ENCODE results near the gene RPP21. TPM values are rescaled to one million over a fixed set of nuclear protein-coding genes. Genes with fewer than 3 reads are reported as not detected.

The RPP21 gene
- total and polyA plus RNA-seq, 10 of the 15 experiments (the other 5 are each of a cell fraction or from before 2014, with no cell fraction given), result 14.3 to 94.6 (median 42.1) TPM

DNA sequence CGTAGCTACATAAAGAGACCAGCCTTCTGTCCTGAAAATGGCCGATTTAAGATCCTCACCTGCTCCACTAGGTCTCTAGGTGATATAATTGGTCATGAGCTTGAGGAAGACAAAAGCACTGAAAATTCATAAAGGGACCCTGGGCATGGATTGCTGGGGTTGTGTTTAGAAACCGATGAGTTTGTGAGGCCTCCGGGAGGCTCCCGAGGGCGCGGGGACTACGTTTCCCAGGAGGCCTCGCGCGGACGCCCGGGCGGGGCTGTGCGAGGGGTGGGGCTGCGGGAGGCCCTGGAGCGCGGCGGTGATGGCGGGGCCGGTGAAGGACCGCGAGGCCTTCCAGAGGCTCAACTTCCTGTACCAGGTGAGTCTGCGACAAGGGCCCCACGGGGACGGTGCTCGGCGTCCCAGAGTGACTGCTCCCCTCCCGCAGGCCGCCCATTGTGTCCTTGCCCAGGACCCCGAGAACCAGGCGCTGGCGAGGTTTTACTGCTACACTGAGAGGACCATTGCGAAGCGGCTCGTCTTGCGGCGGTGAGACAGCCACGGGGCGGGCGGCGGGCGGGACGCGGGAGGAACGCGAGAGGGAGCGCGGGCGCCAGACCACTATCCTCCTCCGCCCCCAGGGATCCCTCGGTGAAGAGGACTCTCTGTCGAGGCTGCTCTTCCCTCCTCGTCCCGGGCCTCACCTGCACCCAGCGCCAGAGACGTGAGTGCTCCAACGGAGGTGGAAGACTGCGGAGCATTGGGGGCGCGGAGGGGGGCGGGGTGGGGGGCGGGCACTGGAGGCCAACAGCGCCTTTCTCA is at the start of gene RPP21 (continued):
- TF ChIP-seq, protein P1, sequence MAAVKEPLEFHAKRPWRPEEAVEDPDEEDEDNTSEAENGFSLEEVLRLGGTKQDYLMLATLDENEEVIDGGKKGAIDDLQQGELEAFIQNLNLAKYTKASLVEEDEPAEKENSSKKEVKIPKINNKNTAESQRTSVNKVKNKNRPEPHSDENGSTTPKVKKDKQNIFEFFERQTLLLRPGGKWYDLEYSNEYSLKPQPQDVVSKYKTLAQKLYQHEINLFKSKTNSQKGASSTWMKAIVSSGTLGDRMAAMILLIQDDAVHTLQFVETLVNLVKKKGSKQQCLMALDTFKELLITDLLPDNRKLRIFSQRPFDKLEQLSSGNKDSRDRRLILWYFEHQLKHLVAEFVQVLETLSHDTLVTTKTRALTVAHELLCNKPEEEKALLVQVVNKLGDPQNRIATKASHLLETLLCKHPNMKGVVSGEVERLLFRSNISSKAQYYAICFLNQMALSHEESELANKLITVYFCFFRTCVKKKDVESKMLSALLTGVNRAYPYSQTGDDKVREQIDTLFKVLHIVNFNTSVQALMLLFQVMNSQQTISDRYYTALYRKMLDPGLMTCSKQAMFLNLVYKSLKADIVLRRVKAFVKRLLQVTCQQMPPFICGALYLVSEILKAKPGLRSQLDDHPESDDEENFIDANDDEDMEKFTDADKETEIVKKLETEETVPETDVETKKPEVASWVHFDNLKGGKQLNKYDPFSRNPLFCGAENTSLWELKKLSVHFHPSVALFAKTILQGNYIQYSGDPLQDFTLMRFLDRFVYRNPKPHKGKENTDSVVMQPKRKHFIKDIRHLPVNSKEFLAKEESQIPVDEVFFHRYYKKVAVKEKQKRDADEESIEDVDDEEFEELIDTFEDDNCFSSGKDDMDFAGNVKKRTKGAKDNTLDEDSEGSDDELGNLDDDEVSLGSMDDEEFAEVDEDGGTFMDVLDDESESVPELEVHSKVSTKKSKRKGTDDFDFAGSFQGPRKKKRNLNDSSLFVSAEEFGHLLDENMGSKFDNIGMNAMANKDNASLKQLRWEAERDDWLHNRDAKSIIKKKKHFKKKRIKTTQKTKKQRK (IDR thresholded peaks at IDR 0.05; ENCODE audit: low read depth, low read length), result no peak
- TF ChIP-seq SMARCA5 (IDR thresholded peaks at IDR 0.05), result no peak
- peak; percentile 89 for TF ChIP-seq POLR2AphosphoS5 (IDR thresholded peaks at IDR 0.05; ENCODE audit: low read length)
- TF ChIP-seq, protein P2, sequence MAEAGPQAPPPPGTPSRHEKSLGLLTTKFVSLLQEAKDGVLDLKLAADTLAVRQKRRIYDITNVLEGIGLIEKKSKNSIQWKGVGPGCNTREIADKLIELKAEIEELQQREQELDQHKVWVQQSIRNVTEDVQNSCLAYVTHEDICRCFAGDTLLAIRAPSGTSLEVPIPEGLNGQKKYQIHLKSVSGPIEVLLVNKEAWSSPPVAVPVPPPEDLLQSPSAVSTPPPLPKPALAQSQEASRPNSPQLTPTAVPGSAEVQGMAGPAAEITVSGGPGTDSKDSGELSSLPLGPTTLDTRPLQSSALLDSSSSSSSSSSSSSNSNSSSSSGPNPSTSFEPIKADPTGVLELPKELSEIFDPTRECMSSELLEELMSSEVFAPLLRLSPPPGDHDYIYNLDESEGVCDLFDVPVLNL (IDR thresholded peaks at IDR 0.05; ENCODE audit: low read depth, low read length), result 0 out of 2 replicates have a peak, but pooled peaks have one; percentile 6
- TF ChIP-seq SP1 (IDR thresholded peaks at IDR 0.05; ENCODE audit: low read depth, low read length), result peak; percentile 8
- TF ChIP-seq ATF7 (IDR thresholded peaks at IDR 0.05; ENCODE audit: low read depth), result no peak
- TF ChIP-seq SREBF1 (IDR thresholded peaks at IDR 0.05; ENCODE audit: low read length), result peak; percentile 68
- TF ChIP-seq, protein P3, sequence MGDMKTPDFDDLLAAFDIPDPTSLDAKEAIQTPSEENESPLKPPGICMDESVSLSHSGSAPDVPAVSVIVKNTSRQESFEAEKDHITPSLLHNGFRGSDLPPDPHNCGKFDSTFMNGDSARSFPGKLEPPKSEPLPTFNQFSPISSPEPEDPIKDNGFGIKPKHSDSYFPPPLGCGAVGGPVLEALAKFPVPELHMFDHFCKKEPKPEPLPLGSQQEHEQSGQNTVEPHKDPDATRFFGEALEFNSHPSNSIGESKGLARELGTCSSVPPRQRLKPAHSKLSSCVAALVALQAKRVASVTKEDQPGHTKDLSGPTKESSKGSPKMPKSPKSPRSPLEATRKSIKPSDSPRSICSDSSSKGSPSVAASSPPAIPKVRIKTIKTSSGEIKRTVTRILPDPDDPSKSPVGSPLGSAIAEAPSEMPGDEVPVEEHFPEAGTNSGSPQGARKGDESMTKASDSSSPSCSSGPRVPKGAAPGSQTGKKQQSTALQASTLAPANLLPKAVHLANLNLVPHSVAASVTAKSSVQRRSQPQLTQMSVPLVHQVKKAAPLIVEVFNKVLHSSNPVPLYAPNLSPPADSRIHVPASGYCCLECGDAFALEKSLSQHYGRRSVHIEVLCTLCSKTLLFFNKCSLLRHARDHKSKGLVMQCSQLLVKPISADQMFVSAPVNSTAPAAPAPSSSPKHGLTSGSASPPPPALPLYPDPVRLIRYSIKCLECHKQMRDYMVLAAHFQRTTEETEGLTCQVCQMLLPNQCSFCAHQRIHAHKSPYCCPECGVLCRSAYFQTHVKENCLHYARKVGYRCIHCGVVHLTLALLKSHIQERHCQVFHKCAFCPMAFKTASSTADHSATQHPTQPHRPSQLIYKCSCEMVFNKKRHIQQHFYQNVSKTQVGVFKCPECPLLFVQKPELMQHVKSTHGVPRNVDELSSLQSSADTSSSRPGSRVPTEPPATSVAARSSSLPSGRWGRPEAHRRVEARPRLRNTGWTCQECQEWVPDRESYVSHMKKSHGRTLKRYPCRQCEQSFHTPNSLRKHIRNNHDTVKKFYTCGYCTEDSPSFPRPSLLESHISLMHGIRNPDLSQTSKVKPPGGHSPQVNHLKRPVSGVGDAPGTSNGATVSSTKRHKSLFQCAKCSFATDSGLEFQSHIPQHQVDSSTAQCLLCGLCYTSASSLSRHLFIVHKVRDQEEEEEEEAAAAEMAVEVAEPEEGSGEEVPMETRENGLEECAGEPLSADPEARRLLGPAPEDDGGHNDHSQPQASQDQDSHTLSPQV (IDR thresholded peaks at IDR 0.05), result no peak
- TF ChIP-seq SMAD5 (IDR thresholded peaks at IDR 0.05; ENCODE audit: low read depth), result peak; percentile 54; the same call in 1 of the 2 replicates
- TF ChIP-seq CREB1 (IDR thresholded peaks at IDR 0.05; ENCODE audit: low read depth), result peak; percentile 60; the same call in 1 of the 2 replicates
- peak; percentile 83; the same call in 1 of the 2 replicates for TF ChIP-seq NBN (IDR thresholded peaks at IDR 0.05)
- 0 out of 2 replicates have a peak, but pooled peaks have one; percentile 19 for TF ChIP-seq NR2F1 (conservative IDR thresholded peaks at IDR 0.05)
- TF ChIP-seq, protein P4, sequence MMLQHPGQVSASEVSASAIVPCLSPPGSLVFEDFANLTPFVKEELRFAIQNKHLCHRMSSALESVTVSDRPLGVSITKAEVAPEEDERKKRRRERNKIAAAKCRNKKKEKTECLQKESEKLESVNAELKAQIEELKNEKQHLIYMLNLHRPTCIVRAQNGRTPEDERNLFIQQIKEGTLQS (IDR thresholded peaks at IDR 0.05; ENCODE audit: borderline replicate concordance, extremely low read depth, low read depth, low read length), result no peak
- peak; percentile 86; the same call in 1 of the 2 replicates for TF ChIP-seq RB1 (IDR thresholded peaks at IDR 0.05; ENCODE audit: borderline replicate concordance)
- no peak for TF ChIP-seq BRCA1 (IDR thresholded peaks at IDR 0.05; ENCODE audit: low read depth, low read length)
- TF ChIP-seq, protein P5, sequence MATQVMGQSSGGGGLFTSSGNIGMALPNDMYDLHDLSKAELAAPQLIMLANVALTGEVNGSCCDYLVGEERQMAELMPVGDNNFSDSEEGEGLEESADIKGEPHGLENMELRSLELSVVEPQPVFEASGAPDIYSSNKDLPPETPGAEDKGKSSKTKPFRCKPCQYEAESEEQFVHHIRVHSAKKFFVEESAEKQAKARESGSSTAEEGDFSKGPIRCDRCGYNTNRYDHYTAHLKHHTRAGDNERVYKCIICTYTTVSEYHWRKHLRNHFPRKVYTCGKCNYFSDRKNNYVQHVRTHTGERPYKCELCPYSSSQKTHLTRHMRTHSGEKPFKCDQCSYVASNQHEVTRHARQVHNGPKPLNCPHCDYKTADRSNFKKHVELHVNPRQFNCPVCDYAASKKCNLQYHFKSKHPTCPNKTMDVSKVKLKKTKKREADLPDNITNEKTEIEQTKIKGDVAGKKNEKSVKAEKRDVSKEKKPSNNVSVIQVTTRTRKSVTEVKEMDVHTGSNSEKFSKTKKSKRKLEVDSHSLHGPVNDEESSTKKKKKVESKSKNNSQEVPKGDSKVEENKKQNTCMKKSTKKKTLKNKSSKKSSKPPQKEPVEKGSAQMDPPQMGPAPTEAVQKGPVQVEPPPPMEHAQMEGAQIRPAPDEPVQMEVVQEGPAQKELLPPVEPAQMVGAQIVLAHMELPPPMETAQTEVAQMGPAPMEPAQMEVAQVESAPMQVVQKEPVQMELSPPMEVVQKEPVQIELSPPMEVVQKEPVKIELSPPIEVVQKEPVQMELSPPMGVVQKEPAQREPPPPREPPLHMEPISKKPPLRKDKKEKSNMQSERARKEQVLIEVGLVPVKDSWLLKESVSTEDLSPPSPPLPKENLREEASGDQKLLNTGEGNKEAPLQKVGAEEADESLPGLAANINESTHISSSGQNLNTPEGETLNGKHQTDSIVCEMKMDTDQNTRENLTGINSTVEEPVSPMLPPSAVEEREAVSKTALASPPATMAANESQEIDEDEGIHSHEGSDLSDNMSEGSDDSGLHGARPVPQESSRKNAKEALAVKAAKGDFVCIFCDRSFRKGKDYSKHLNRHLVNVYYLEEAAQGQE (IDR thresholded peaks at IDR 0.05; ENCODE audit: low read depth, low read length), result 0 out of 2 replicates have a peak, but pooled peaks have one; percentile 26
- TF ChIP-seq RUNX3 (IDR thresholded peaks at IDR 0.05; ENCODE audit: low read length), result 0 out of 2 replicates have a peak, but pooled peaks have one; percentile 36
- no peak for TF ChIP-seq TCF7 (IDR thresholded peaks at IDR 0.05; ENCODE audit: borderline replicate concordance)
